Liver (tissue), 9 donors: ENCODE measurements around the gene ACACA. TPM values are rescaled to one million over a fixed set of nuclear protein-coding genes. Genes with fewer than 3 reads are reported as not detected.

ENCODE experiments used
- DNase-seq: peaks from one replicate; pipeline ENCODE4 v3.0.0-alpha.2; 2017; ENCODE audit warnings: low spot score
- H3K27ac ChIP-seq, 2 donors: one replicate each; pipeline ENCODE4 v1.7.0; 2013; ENCODE audit warnings: inconsistent platforms in 2 of 2, low read length in 2 of 2, control low read depth in 1 of 2, low read depth in 1 of 2, mild to moderate bottlenecking in 1 of 2
- H3K27me3 ChIP-seq, 4 donors: one replicate each; pipeline versions ENCODE4 v1.6.1 to v1.7.0; 2013; ENCODE audit warnings: low read length in 3 of 4, inconsistent platforms in 1 of 4, mild to moderate bottlenecking in 1 of 4, moderate library complexity in 1 of 4; ENCODE audit not compliant: control insufficient read depth in 4 of 4, insufficient read depth in 4 of 4
- H3K36me3 ChIP-seq, 4 donors: one replicate each; pipeline versions ENCODE4 v1.6.1 to v1.7.0; 2013; ENCODE audit warnings: low read length in 3 of 4, mild to moderate bottlenecking in 3 of 4, low read depth in 1 of 4, moderate library complexity in 1 of 4; ENCODE audit not compliant: control insufficient read depth in 4 of 4, insufficient read depth in 3 of 4
- H3K4me1 ChIP-seq, 4 donors: one replicate each; pipeline versions ENCODE4 v1.6.1 to v1.7.0; 2013; ENCODE audit warnings: low read length in 3 of 4, mild to moderate bottlenecking in 3 of 4, moderate library complexity in 1 of 4; ENCODE audit not compliant: control insufficient read depth in 4 of 4, insufficient read depth in 4 of 4
- H3K4me3 ChIP-seq, 3 donors: one replicate each; pipeline versions ENCODE4 v1.6.1 to v1.7.0; 2013; ENCODE audit warnings: low read length in 3 of 3, control low read depth in 1 of 3, low read depth in 1 of 3, mild to moderate bottlenecking in 1 of 3
- H3K9ac ChIP-seq, 2 donors: one replicate each; pipeline ENCODE4 v1.7.0; 2013; ENCODE audit warnings: low read length in 2 of 2, mild to moderate bottlenecking in 2 of 2, moderate library complexity in 2 of 2, control low read depth in 1 of 2, low read depth in 1 of 2
- H3K9me3 ChIP-seq, 4 donors: one replicate each; pipeline versions ENCODE4 v1.6.1 to v1.7.0; 2013; ENCODE audit warnings: low read length in 3 of 4; ENCODE audit not compliant: control insufficient read depth in 4 of 4
- FOXA1 ChIP-seq: IDR thresholded peaks from 2 replicates; pipeline ENCODE4 v1.6.1; 2016; ENCODE audit warnings: antibody characterized with exemption
- FOXA2 ChIP-seq: IDR thresholded peaks from 2 replicates; pipeline ENCODE4 v1.6.1; 2016; ENCODE audit warnings: antibody characterized with exemption
- GABPA ChIP-seq, 2 donors: IDR thresholded peaks in 1 of 2; conservative IDR thresholded peaks in 1 of 2; 2 replicates each; pipeline ENCODE4 v1.6.1; 2016; ENCODE audit warnings: antibody characterized with exemption in 2 of 2, mild to moderate bottlenecking in 1 of 2, moderate library complexity in 1 of 2
- HNF4A ChIP-seq, 2 donors: conservative IDR thresholded peaks; 2 replicates each; pipeline ENCODE4 v1.6.1; 2016; ENCODE audit warnings: antibody characterized with exemption in 2 of 2, mild to moderate bottlenecking in 2 of 2
- HNF4G ChIP-seq: IDR thresholded peaks from 2 replicates; pipeline ENCODE4 v1.6.1; 2016; ENCODE audit warnings: antibody characterized with exemption
- JUND ChIP-seq, 2 donors: IDR thresholded peaks; 2 replicates each; pipeline ENCODE4 v1.6.1; 2016; ENCODE audit warnings: antibody characterized with exemption in 2 of 2
- RAD21 ChIP-seq, 2 donors: IDR thresholded peaks; 2 replicates each; pipeline ENCODE4 v1.6.1; 2016; ENCODE audit warnings: antibody characterized with exemption in 2 of 2, mild to moderate bottlenecking in 2 of 2
- RXRA ChIP-seq, 2 donors: IDR thresholded peaks; 2 replicates each; pipeline ENCODE4 v1.6.1; 2017 to 2018; ENCODE audit warnings: antibody characterized with exemption in 2 of 2, mild to moderate bottlenecking in 1 of 2
- SP1 ChIP-seq: IDR thresholded peaks from 2 replicates; pipeline ENCODE4 v1.6.1; 2018; ENCODE audit warnings: antibody characterized with exemption, mild to moderate bottlenecking
- TAF1 ChIP-seq: conservative IDR thresholded peaks from 2 replicates; pipeline ENCODE4 v1.6.1; 2016; ENCODE audit warnings: antibody characterized with exemption, mild to moderate bottlenecking
- YY1 ChIP-seq: IDR thresholded peaks from 2 replicates; pipeline ENCODE4 v1.6.1; 2016; ENCODE audit warnings: antibody characterized with exemption, mild to moderate bottlenecking
- WGBS: extraction: QIAGEN DNeasy Blood & Tissue Kit; methylation state at CpG from one replicate; pipeline ENCODE4 v1.1.7; 2013; 5-methylcytosine and 5-hydroxymethylcytosine counted together
- polyA plus RNA-seq, 2 donors: library from polyadenylated mRNA; stranded (reverse) in 1 of 2; unstranded in 1 of 2; fragments of 200-250 nt in 1 of 2; fragments of >200 nt in 1 of 2; fragmentation: Nextera tagmentation in 1 of 2; extraction: Ambion mirVana in 1 of 2; gene quantifications; one replicate each; pipeline versions ENCODE4 v1.2.1 to v1.2.3, GENCODE V29; 2013 to 2015
- total RNA-seq, 2 donors: library from RNA; depleted of rRNA; stranded (reverse); fragments of >200 nt; gene quantifications; one replicate each; pipeline ENCODE4 v1.2.3, GENCODE V29; 2014
- TF ChIP-seq, protein P1 (sequence below): IDR thresholded peaks from 2 replicates; pipeline ENCODE4 v1.6.1; 2016; ENCODE audit warnings: antibody characterized with exemption
- TF ChIP-seq, protein P2 (sequence below): IDR thresholded peaks from 2 replicates; pipeline ENCODE4 v1.6.1; 2016; ENCODE audit warnings: antibody characterized with exemption
- TF ChIP-seq, protein P3 (sequence below): IDR thresholded peaks from 2 replicates; pipeline ENCODE4 v1.6.1; 2016; ENCODE audit warnings: antibody characterized with exemption
- TF ChIP-seq, protein P4 (sequence below): fragments of 150-350 bp; IDR thresholded peaks from 2 replicates; pipeline ENCODE4 v1.5.1; 2017; ENCODE audit warnings: improper control_type of control experiment, low read depth, low read length; ENCODE audit not compliant: missing input control
- donor health status: healthy.
- donor health status: healthy.
- donor health status: healthy.
- donor health status: healthy.
- donor health status: healthy.

Gene ACACA
- total and polyA plus RNA-seq, 4 donors, result 14.8 to 49.5 (median 31.2) TPM

DNA sequence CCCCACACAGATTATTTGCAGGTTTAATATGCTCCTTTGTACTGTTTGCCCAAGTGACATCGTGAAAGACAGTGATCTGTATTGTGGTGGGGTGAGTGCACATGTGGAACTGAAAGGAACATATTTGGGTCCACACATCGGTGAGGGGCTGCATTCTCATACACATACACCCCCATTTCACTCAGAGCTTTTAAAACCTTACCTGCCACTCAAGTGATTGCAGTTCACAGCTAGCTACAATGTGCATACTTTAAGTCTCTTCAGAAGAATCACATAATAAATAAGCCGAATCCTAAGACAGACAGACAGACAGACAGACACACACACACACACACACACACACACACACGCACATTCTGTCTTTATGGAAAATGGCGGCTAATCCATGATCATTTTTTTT is 355.3 kb downstream of the ACACA start:
- WGBS, result 43% methylated on average over 5 of the region's 5 CpGs
- TF ChIP-seq SP1, result no peak
- TF ChIP-seq, protein P1, sequence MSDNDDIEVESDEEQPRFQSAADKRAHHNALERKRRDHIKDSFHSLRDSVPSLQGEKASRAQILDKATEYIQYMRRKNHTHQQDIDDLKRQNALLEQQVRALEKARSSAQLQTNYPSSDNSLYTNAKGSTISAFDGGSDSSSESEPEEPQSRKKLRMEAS, result no peak
- TF ChIP-seq, protein P2, sequence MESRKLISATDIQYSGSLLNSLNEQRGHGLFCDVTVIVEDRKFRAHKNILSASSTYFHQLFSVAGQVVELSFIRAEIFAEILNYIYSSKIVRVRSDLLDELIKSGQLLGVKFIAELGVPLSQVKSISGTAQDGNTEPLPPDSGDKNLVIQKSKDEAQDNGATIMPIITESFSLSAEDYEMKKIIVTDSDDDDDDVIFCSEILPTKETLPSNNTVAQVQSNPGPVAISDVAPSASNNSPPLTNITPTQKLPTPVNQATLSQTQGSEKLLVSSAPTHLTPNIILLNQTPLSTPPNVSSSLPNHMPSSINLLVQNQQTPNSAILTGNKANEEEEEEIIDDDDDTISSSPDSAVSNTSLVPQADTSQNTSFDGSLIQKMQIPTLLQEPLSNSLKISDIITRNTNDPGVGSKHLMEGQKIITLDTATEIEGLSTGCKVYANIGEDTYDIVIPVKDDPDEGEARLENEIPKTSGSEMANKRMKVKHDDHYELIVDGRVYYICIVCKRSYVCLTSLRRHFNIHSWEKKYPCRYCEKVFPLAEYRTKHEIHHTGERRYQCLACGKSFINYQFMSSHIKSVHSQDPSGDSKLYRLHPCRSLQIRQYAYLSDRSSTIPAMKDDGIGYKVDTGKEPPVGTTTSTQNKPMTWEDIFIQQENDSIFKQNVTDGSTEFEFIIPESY, result no peak
- TF ChIP-seq, protein P3, sequence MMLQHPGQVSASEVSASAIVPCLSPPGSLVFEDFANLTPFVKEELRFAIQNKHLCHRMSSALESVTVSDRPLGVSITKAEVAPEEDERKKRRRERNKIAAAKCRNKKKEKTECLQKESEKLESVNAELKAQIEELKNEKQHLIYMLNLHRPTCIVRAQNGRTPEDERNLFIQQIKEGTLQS, result no peak
- no peak for TF ChIP-seq GABPA (IDR thresholded peaks at IDR 0.05 in 1 of 2, conservative IDR thresholded peaks at IDR 0.05 in 1 of 2)
- TF ChIP-seq FOXA2, result no peak
- no peak for DNase-seq
- H3K4me1 ChIP-seq, result peaks cover 4 to 25% (median 19%) of the 10 kb centered on the region in 4 donors
- H3K27me3 ChIP-seq, result no peaks in the 10 kb centered on the region
- H3K9me3 ChIP-seq, result no peaks in the 10 kb centered on the region
- H3K4me3 ChIP-seq, result no peak overlapping the region
- peaks cover 0 to 3% (median 1%) of the 10 kb centered on the region in 4 donors for H3K36me3 ChIP-seq
- H3K9ac ChIP-seq, result no peak overlapping the region
- H3K27ac ChIP-seq, result no peak overlapping the region

DNA sequence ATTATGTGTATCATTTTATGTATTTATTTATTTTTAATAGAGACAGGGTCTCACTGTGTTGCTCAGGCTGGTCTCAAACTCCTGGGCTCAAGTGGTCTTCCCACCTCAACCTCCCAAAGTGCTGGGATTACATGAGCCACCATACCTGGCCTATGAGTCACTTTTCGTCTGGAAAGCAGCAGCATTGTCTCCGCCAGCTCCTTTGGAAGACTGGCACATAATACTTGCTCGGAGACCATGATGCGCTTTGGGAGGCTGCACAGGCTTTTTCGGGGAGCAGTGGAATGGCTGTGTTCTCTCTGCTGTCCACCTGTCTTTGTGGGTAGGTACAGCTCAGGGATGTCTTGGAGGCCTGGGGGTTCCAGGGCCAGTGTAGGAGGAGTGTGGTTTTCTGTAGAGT is 355.7 kb downstream of the ACACA start:
- no peak for TF ChIP-seq JUND (IDR thresholded peaks at IDR 0.05)
- TF ChIP-seq FOXA1, result no peak
- no peak for TF ChIP-seq HNF4G
- TF ChIP-seq, protein P1, result no peak
- no peak for TF ChIP-seq YY1
- no peak for TF ChIP-seq RAD21 (IDR thresholded peaks at IDR 0.05)
- TF ChIP-seq, protein P4, sequence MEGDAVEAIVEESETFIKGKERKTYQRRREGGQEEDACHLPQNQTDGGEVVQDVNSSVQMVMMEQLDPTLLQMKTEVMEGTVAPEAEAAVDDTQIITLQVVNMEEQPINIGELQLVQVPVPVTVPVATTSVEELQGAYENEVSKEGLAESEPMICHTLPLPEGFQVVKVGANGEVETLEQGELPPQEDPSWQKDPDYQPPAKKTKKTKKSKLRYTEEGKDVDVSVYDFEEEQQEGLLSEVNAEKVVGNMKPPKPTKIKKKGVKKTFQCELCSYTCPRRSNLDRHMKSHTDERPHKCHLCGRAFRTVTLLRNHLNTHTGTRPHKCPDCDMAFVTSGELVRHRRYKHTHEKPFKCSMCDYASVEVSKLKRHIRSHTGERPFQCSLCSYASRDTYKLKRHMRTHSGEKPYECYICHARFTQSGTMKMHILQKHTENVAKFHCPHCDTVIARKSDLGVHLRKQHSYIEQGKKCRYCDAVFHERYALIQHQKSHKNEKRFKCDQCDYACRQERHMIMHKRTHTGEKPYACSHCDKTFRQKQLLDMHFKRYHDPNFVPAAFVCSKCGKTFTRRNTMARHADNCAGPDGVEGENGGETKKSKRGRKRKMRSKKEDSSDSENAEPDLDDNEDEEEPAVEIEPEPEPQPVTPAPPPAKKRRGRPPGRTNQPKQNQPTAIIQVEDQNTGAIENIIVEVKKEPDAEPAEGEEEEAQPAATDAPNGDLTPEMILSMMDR, result no peak
- TF ChIP-seq TAF1, result no peak
- no peak for TF ChIP-seq GABPA (IDR thresholded peaks at IDR 0.05 in 1 of 2, conservative IDR thresholded peaks at IDR 0.05 in 1 of 2)
- H3K4me3 ChIP-seq, result no peak overlapping the region
- H3K27me3 ChIP-seq, result no peaks in the 10 kb centered on the region
- DNase-seq, result no peak
- H3K4me1 ChIP-seq, result peaks cover 4 to 25% (median 19%) of the 10 kb centered on the region in 4 donors
- no peaks in the 10 kb centered on the region for H3K9me3 ChIP-seq
- no peak overlapping the region for H3K27ac ChIP-seq
- WGBS, result 96% methylated on average over 5 of the region's 5 CpGs
- H3K36me3 ChIP-seq, result peaks cover 0 to 2% (median under 1%) of the 10 kb centered on the region in 4 donors
- no peak overlapping the region for H3K9ac ChIP-seq

DNA sequence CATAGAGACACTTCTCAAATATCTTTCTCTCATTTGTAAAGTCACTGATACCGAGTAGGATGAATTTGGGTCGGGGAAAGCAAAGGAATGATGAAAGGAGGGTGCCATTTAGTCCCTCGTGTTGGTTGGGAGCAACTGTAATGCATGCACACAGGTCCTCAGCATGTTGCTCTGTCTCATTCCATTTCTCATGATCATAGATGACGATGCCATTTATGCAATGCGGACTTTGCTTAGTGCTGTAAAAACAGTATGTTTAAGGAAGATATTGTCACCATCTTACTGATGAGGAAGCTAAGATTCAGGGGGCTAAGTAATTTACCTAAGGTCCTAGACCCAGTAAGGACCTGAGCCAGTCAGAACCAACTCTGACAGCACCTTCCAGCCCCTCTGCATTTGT is 357.8 kb downstream of the ACACA start:
- Histone ChIP-seq H3K27me3 (no peaks in the 10 kb centered on the region), H3K9me3 (no peaks in the 10 kb centered on the region), H3K4me1 (peaks cover 4 to 25% (median 19%) of the 10 kb centered on the region in 4 donors), H3K4me3 (no peak overlapping the region), H3K36me3 (peaks cover 0 to 2% (median 0%) of the 10 kb centered on the region in 4 donors), H3K9ac (no peak overlapping the region), H3K27ac (no peak overlapping the region)
- WGBS, result 82% methylated on average over 5 of the region's 5 CpGs
- DNase-seq, result no peak
- TF ChIP-seq HNF4G (no peak), YY1 (no peak), RAD21 (IDR thresholded peaks at IDR 0.05) (no peak), GABPA (IDR thresholded peaks at IDR 0.05 in 1 of 2, conservative IDR thresholded peaks at IDR 0.05 in 1 of 2) (no peak), SP1 (no peak), FOXA2 (no peak), HNF4A (conservative IDR thresholded peaks at IDR 0.05) (no peak), TAF1 (no peak), FOXA1 (no peak), RXRA (IDR thresholded peaks at IDR 0.05) (no peak)
- TF ChIP-seq, protein P2, result no peak
- TF ChIP-seq, protein P4, result no peak
- TF ChIP-seq, protein P1, result no peak
